IMR-90 (cell line): Measurements from ENCODE around the gene SAPCD1. TPM values are rescaled to one million over a fixed set of nuclear protein-coding genes. Genes with fewer than 3 reads are reported as not detected.

Source experiments
- ATAC-seq: fragments of 200-7000 bp; cut with Tn5 transposase; 2 replicates; pipeline ENCODE4 v1.9.1; 2020; ENCODE audit warnings: low read depth, mild to moderate bottlenecking, moderate library complexity
- BruUV-seq: library from RNA; stranded (reverse); fragments of 400-500 nt; replicated peaks from 2 replicates; lab custom pipeline; 2021; lab: Mats Ljungman, UMichigan
- CTCF ChIA-PET: fragments of 300-600 bp; formaldehyde crosslinking; extraction: SDS; loops from one replicate; lab custom pipeline; 2021; ENCODE audit warnings: antibody characterized with exemption; lab: Yijun Ruan, JAX
- POLR2A ChIA-PET: fragments of 300-600 bp; sonication (Branson Sonifier 250); formaldehyde crosslinking; loops from one replicate; lab custom pipeline; 2022; ENCODE audit warnings: antibody characterized with exemption; ENCODE audit not compliant: unreplicated experiment; lab: Charles Lee
- DNase-seq: peaks from one replicate; pipeline ENCODE4 v3.0.0; 2013
- H2AFZ ChIP-seq: replicated peaks from 2 replicates; pipeline ENCODE3; 2013; ENCODE audit warnings: low read length, mild to moderate bottlenecking; ENCODE audit not compliant: poor library complexity
- H2AK5ac ChIP-seq: 2 replicates; pipeline ENCODE4 v1.6.1; 2013; ENCODE audit warnings: low read depth, low read length, inconsistent platforms
- H2AK9ac ChIP-seq: replicated peaks from 2 replicates; pipeline ENCODE3; 2013; ENCODE audit warnings: mild to moderate bottlenecking, low read depth, low read length, moderate library complexity; ENCODE audit not compliant: poor library complexity
- H2BK120ac ChIP-seq: 2 replicates; pipeline ENCODE4 v1.6.1; 2013; ENCODE audit warnings: low read depth, low read length, inconsistent platforms
- H2BK15ac ChIP-seq: 3 replicates; pipeline ENCODE4 v1.6.1; 2013; ENCODE audit warnings: low read depth, low read length, inconsistent platforms
- H2BK20ac ChIP-seq: 2 replicates; pipeline ENCODE4 v1.6.1; 2013; ENCODE audit warnings: low read depth, mild to moderate bottlenecking, inconsistent platforms, low read length, moderate library complexity
- H2BK5ac ChIP-seq: 2 replicates; pipeline ENCODE4 v1.6.1; 2013; ENCODE audit warnings: mild to moderate bottlenecking, low read depth, low read length, inconsistent platforms; ENCODE audit not compliant: poor library complexity, severe bottlenecking
- H3K14ac ChIP-seq: replicated peaks from 2 replicates; pipeline ENCODE4 v1.6.1; 2013; ENCODE audit warnings: low read depth, low read length, inconsistent platforms
- H3K18ac ChIP-seq: 2 replicates; pipeline ENCODE4 v1.6.1; 2013; ENCODE audit warnings: low read depth, low read length, control low read depth
- H3K23ac ChIP-seq: 2 replicates; pipeline ENCODE4 v1.6.1; 2013; ENCODE audit warnings: low read depth, low read length, inconsistent platforms
- H3K27ac ChIP-seq: 2 replicates; pipeline ENCODE4 v1.5.1; 2013; ENCODE audit warnings: mild to moderate bottlenecking, control low read depth, low read length; ENCODE audit not compliant: insufficient read depth
- H3K27me3 ChIP-seq: 2 replicates; pipeline ENCODE4 v1.6.1; 2013; ENCODE audit warnings: low read length; ENCODE audit not compliant: control insufficient read depth, insufficient read depth
- H3K36me3 ChIP-seq: 2 replicates; pipeline ENCODE4 v1.6.1; 2013; ENCODE audit warnings: low read length, mixed read lengths; ENCODE audit not compliant: control insufficient read depth, insufficient read depth
- H3K4ac ChIP-seq: 2 replicates; pipeline ENCODE4 v1.6.1; 2013; ENCODE audit warnings: low read depth, low read length, inconsistent platforms
- H3K4me1 ChIP-seq: 2 replicates; pipeline ENCODE4 v1.6.1; 2013; ENCODE audit warnings: low read length, mixed read lengths; ENCODE audit not compliant: control insufficient read depth, insufficient read depth
- H3K4me2 ChIP-seq: 2 replicates; pipeline ENCODE4 v1.6.1; 2013; ENCODE audit warnings: low read depth, mild to moderate bottlenecking, control low read depth, low read length, moderate library complexity
- H3K4me3 ChIP-seq: 2 replicates; pipeline ENCODE4 v1.5.1; 2013; ENCODE audit warnings: low read depth, mild to moderate bottlenecking, control low read depth, low read length, moderate library complexity; ENCODE audit not compliant: insufficient read depth
- H3K56ac ChIP-seq: 2 replicates; pipeline ENCODE4 v1.6.1; 2013; ENCODE audit warnings: low read length, inconsistent platforms; ENCODE audit not compliant: insufficient read depth; ENCODE audit errors: extremely low read depth
- H3K79me1 ChIP-seq, 2 experiments: 2 replicates each; pipeline ENCODE4 v1.6.1; 2013; ENCODE audit warnings: low read length in 2 of 2, inconsistent platforms in 1 of 2, low read depth in 1 of 2
- H3K9ac ChIP-seq: 2 replicates; pipeline ENCODE4 v1.6.1; 2013; ENCODE audit warnings: low read depth, low read length, control low read depth
- H3K9me1 ChIP-seq: 2 replicates; pipeline ENCODE4 v1.6.1; 2013; ENCODE audit warnings: low read length, inconsistent platforms; ENCODE audit not compliant: insufficient read depth
- H3K9me3 ChIP-seq: 2 replicates; pipeline ENCODE4 v1.6.1; 2013; ENCODE audit warnings: low read length; ENCODE audit not compliant: control insufficient read depth, insufficient read depth
- H4K20me1 ChIP-seq: 2 replicates; pipeline ENCODE4 v1.6.1; 2013; ENCODE audit warnings: low read length, inconsistent platforms; ENCODE audit not compliant: insufficient read depth
- H4K5ac ChIP-seq: 2 replicates; pipeline ENCODE4 v1.6.1; 2013; ENCODE audit warnings: mild to moderate bottlenecking, low read depth, low read length, control low read depth
- H4K8ac ChIP-seq, 2 experiments: 2 replicates each; pipeline ENCODE4 v1.6.1; 2013; ENCODE audit warnings: low read depth in 2 of 2, low read length in 2 of 2, control low read depth in 1 of 2, inconsistent platforms in 1 of 2
- H4K91ac ChIP-seq: 2 replicates; pipeline ENCODE4 v1.6.1; 2013; ENCODE audit warnings: low read depth, low read length, inconsistent platforms; ENCODE audit not compliant: insufficient read depth
- CEBPB ChIP-seq: IDR thresholded peaks from 2 replicates; pipeline ENCODE4 v1.6.1; 2012; ENCODE audit warnings: low read depth, low read length, improper control_type of control experiment
- CHD1 ChIP-seq: IDR thresholded peaks from 2 replicates; pipeline ENCODE4 v1.6.1; 2012; ENCODE audit warnings: low read depth, low read length, improper control_type of control experiment
- CTCF ChIP-seq: conservative IDR thresholded peaks from 2 replicates; pipeline ENCODE4 v1.5.1; 2012; ENCODE audit warnings: mild to moderate bottlenecking, low read depth, low read length, improper control_type of control experiment
- FOS ChIP-seq: fragments of 150-350 bp; IDR thresholded peaks from 2 replicates; pipeline ENCODE4 v1.6.1; 2016; ENCODE audit warnings: low read depth, low read length
- MAFK ChIP-seq: IDR thresholded peaks from 2 replicates; pipeline ENCODE4 v1.6.1; 2012; ENCODE audit warnings: low read depth, low read length, improper control_type of control experiment
- MXI1 ChIP-seq: IDR thresholded peaks from 2 replicates; pipeline ENCODE4 v1.6.1; 2012; ENCODE audit warnings: low read depth, mild to moderate bottlenecking, low read length, moderate library complexity, borderline replicate concordance
- NFE2L2 ChIP-seq: fragments of 150-350 bp; IDR thresholded peaks from 2 replicates; pipeline ENCODE4 v1.6.1; 2016; ENCODE audit warnings: low read depth, mild to moderate bottlenecking, low read length
- RAD21 ChIP-seq: IDR thresholded peaks from 2 replicates; pipeline ENCODE4 v1.6.1; 2012; ENCODE audit warnings: low read length, improper control_type of control experiment
- RCOR1 ChIP-seq: IDR thresholded peaks from 2 replicates; pipeline ENCODE4 v1.6.1; 2012; ENCODE audit warnings: mild to moderate bottlenecking, low read length, improper control_type of control experiment; ENCODE audit not compliant: insufficient replicate concordance
- RFX5 ChIP-seq: IDR thresholded peaks from 2 replicates; pipeline ENCODE4 v1.8.0; 2012; ENCODE audit warnings: low read depth, mild to moderate bottlenecking, low read length, moderate library complexity
- SMC3 ChIP-seq: fragments of 150-350 bp; IDR thresholded peaks from 2 replicates; pipeline ENCODE4 v1.6.1; 2016; ENCODE audit warnings: low read depth, mild to moderate bottlenecking, antibody characterized with exemption, low read length, moderate library complexity
- USF2 ChIP-seq: fragments of 150-350 bp; IDR thresholded peaks from 2 replicates; pipeline ENCODE4 v1.6.1; 2017; ENCODE audit warnings: mild to moderate bottlenecking, antibody characterized with exemption, low read length, low read depth
- WGBS, 2 experiments: methylation state at CpG; one replicate each; pipeline versions ENCODE4 v1.1.5 to v1.1.7; 2013; ENCODE audit warnings: missing lambda C conversion rate in 2 of 2; ENCODE audit not compliant: insufficient read length in 1 of 2; ENCODE audit errors: extremely low coverage in 2 of 2; 5-methylcytosine and 5-hydroxymethylcytosine counted together
- dilution Hi-C: fragments of 300-500 bp; cut with HindIII; formaldehyde crosslinking; loops from one replicate; pipeline ENCODE4 v1.14.3; 2018; ENCODE audit warnings: low sequenced_read_pairs; ENCODE audit not compliant: unreplicated experiment
- in situ Hi-C: fragments of 300-500 bp; cut with MboI; formaldehyde crosslinking; loops from 3 replicates; pipeline ENCODE4 v1.14.3; 2019; ENCODE audit warnings: low sequenced_read_pairs, inconsistent platforms, mixed read lengths
- intact Hi-C: fragments of 100-400 bp; cut with micrococcal nuclease; formaldehyde crosslinking; loops from 2 replicates; pipeline ENCODE4 v1.10.0; 2022
- polyA plus RNA-seq, 3 experiments: library from polyadenylated mRNA; depleted of rRNA; stranded (reverse); fragments of >200 nt; gene quantifications; 2 replicates each; pipeline ENCODE4 v1.2.3, GENCODE V29; 2012; ENCODE audit warnings: low replicate concordance in 1 of 3
- total RNA-seq: library from RNA; depleted of rRNA; stranded (reverse); fragments of >200 nt; gene quantifications from 2 replicates; pipeline ENCODE4 v1.2.3, GENCODE V29; 2012
- TF ChIP-seq, protein P1 (sequence below): fragments of 150-350 bp; IDR thresholded peaks from 2 replicates; pipeline ENCODE4 v1.6.1; 2016; ENCODE audit warnings: low read depth, mild to moderate bottlenecking, low read length, moderate library complexity, borderline replicate concordance

SAPCD1 gene
- total and polyA plus RNA-seq, 2 of the 4 experiments (the other 2 are of a cell fraction), result 2.3 TPM; not detected in 1

DNA sequence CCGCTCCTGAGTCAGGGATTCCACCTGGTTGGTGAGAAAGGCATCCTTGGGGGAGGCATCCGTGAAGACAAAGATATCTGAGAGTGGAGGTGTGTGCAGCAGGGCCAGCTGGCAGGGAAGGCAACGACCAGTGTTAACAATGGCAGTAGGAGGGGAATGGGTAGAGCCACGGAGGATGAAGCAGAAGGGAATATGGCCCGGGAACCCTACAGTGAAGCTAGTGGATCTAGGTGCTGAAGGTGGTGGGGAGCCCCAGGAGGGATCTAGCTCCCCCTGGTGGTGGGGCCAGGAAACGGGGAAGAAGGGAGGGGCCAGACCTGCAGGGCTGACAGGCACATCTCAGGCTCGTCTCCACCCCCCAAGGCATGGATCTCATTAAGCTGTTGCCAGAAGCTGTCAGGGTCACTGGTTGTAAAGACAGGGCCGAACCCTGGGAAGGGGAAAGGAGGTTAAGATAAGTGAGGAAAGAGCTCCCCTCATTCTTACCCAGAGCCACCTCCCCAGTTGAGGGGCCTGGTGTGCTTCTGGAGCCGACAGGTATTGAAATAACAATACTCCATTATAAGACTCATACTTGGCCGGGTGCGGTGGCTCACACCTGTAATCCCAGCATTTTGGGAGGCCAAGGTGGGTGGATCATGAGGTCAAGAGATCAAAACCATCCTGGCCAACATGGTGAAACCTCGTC, 7.4 kb downstream of the SAPCD1 start (continued):
- TF ChIP-seq FOS, result no peak

- Histone ChIP-seq H4K8ac (no peak overlapping the region), H3K56ac (no peak overlapping the region), H3K27me3 (no peaks in the 10 kb centered on the region), H3K4me2 (no peak overlapping the region), H3K18ac (no peak overlapping the region), H3K79me1 (no peaks in the 10 kb centered on the region), H3K14ac (no peak overlapping the region), H2BK5ac (no peak overlapping the region), H3K4me3 (no peak overlapping the region), H2AK9ac (no peak overlapping the region), H3K9me1 (peaks cover 3% of the 10 kb centered on the region; the same call in 1 of the 2 replicates), H3K4ac (no peak overlapping the region), H2AK5ac (no peak overlapping the region), H3K27ac (no peak overlapping the region), H2BK15ac (no peak overlapping the region), H3K9ac (no peak overlapping the region), H4K91ac (no peak overlapping the region), H4K20me1 (no peaks in the 10 kb centered on the region), H4K5ac (no peak overlapping the region), H3K4me1 (no peaks in the 10 kb centered on the region), H3K9me3 (no peaks in the 10 kb centered on the region), H2BK120ac (no peak overlapping the region), H3K23ac (no peak overlapping the region), H2AFZ (no peak overlapping the region), H3K36me3 (no peaks in the 10 kb centered on the region), H2BK20ac (no peak overlapping the region)
- no TSS peak for BruUV-seq
- dilution Hi-C loops, result no loop called here
- TF ChIP-seq, protein P1, sequence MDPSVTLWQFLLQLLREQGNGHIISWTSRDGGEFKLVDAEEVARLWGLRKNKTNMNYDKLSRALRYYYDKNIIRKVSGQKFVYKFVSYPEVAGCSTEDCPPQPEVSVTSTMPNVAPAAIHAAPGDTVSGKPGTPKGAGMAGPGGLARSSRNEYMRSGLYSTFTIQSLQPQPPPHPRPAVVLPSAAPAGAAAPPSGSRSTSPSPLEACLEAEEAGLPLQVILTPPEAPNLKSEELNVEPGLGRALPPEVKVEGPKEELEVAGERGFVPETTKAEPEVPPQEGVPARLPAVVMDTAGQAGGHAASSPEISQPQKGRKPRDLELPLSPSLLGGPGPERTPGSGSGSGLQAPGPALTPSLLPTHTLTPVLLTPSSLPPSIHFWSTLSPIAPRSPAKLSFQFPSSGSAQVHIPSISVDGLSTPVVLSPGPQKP, result no peak
- TF ChIP-seq CEBPB, result no peak
- no peak for TF ChIP-seq CHD1
- no peak for TF ChIP-seq SMC3
- TF ChIP-seq NFE2L2, result no peak
- TF ChIP-seq FOS, result no peak
- no peak for TF ChIP-seq RCOR1
- no peak for TF ChIP-seq CTCF
- no peak for TF ChIP-seq MAFK
- TF ChIP-seq RAD21, result no peak
- no peak for TF ChIP-seq MXI1
- TF ChIP-seq RFX5, result no peak
- TF ChIP-seq USF2, result no peak
- no peak for ATAC-seq
- ChIA-PET POLR2A (no interaction called here), CTCF (no interaction called here)
- no CpG with 5 or more reads among the region's 2 CpGs for WGBS, 2 experiments
- intact Hi-C loops, result no loop called here
- no peak for DNase-seq
- in situ Hi-C loops, result no loop called here
These were observed 8.4 kb downstream of the SAPCD1 start for GRCh38 chr6:31770860-31771259.
